Cardiac muscle cell (in vitro differentiated cells and primary cell): ENCODE results near the gene MACROD2. TPM values are rescaled to one million over a fixed set of nuclear protein-coding genes. Genes with fewer than 3 reads are reported as not detected.

Source experiments
- DNase-seq, 2 donors: peaks; one replicate each; pipeline versions ENCODE4 v3.0.0 to v3.0.0-alpha.2; 2010 to 2017; ENCODE audit warnings: low read depth in 1 of 2, low spot score in 1 of 2
- H3K27ac ChIP-seq: fragments of 200-600 bp; sonication (generic); 2 replicates; pipeline ENCODE4 v1.5.1; 2016
- H3K27me3 ChIP-seq: fragments of 200-600 bp; sonication (generic); 2 replicates; pipeline ENCODE4 v1.6.0; 2016; ENCODE audit warnings: control low read depth
- H3K36me3 ChIP-seq: fragments of 200-600 bp; sonication (generic); 2 replicates; pipeline ENCODE4 v1.5.1; 2016; ENCODE audit warnings: control low read depth
- H3K4me1 ChIP-seq: fragments of 200-600 bp; sonication (generic); 2 replicates; pipeline ENCODE4 v1.8.1; 2017; ENCODE audit warnings: low read depth, mild to moderate bottlenecking, mixed run types
- H3K4me3 ChIP-seq: fragments of 200-600 bp; sonication (generic); 2 replicates; pipeline ENCODE4 v1.5.1; 2016; ENCODE audit warnings: mild to moderate bottlenecking
- H3K9me3 ChIP-seq: fragments of 200-600 bp; sonication (generic); 2 replicates; pipeline ENCODE4 v1.5.1; 2017; ENCODE audit warnings: low read depth, mild to moderate bottlenecking, control low read depth
- polyA plus RNA-seq: library from polyadenylated mRNA; unstranded; fragments of >200 nt; fragmentation: Nextera tagmentation; extraction: Ambion mirVana; gene quantifications from 2 replicates; pipeline ENCODE4 v1.2.1, GENCODE V29; 2016
- total RNA-seq: library from RNA; depleted of rRNA; stranded (reverse); fragments of >200 nt; gene quantifications from 2 replicates; pipeline ENCODE4 v1.2.3, GENCODE V29; 2016
- TF ChIP-seq, protein P1 (sequence below): IDR thresholded peaks from 2 replicates; pipeline ENCODE4 v1.5.1; 2012; ENCODE audit warnings: low read depth, mild to moderate bottlenecking, low read length

Gene MACROD2
- total and polyA plus RNA-seq, 2 experiments from 2014 or later, result 9.3 to 14.4 TPM

DNA sequence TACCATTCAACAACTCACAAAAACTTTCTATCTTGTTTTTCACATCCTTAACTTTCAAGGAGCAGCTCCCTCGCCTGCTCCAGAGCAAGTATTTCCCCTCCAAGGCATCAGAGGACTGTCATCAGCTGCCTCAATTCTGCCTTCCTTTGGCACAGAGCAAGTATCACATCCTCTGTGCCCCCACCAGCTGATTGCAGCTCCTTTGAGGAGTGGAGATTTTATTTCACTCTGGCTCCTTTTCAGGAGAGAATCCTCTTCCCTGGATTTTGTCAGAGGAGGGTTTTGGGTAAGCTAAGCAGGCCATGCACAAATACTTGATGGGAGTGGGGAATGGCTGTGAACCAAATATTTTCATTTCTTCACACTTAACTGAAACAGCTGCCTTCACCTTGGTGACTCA, 952.6 kb downstream of the MACROD2 start:
- no peaks in the 10 kb centered on the region for H3K9me3 ChIP-seq
- DNase-seq, result no peak
- H3K4me1 ChIP-seq, result peaks cover 4% of the 10 kb centered on the region
- H3K36me3 ChIP-seq, result no peaks in the 10 kb centered on the region
- H3K27ac ChIP-seq, result no peak overlapping the region
- no peak overlapping the region for H3K4me3 ChIP-seq
- TF ChIP-seq, protein P1, sequence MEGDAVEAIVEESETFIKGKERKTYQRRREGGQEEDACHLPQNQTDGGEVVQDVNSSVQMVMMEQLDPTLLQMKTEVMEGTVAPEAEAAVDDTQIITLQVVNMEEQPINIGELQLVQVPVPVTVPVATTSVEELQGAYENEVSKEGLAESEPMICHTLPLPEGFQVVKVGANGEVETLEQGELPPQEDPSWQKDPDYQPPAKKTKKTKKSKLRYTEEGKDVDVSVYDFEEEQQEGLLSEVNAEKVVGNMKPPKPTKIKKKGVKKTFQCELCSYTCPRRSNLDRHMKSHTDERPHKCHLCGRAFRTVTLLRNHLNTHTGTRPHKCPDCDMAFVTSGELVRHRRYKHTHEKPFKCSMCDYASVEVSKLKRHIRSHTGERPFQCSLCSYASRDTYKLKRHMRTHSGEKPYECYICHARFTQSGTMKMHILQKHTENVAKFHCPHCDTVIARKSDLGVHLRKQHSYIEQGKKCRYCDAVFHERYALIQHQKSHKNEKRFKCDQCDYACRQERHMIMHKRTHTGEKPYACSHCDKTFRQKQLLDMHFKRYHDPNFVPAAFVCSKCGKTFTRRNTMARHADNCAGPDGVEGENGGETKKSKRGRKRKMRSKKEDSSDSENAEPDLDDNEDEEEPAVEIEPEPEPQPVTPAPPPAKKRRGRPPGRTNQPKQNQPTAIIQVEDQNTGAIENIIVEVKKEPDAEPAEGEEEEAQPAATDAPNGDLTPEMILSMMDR, result no peak
- no peaks in the 10 kb centered on the region for H3K27me3 ChIP-seq

DNA sequence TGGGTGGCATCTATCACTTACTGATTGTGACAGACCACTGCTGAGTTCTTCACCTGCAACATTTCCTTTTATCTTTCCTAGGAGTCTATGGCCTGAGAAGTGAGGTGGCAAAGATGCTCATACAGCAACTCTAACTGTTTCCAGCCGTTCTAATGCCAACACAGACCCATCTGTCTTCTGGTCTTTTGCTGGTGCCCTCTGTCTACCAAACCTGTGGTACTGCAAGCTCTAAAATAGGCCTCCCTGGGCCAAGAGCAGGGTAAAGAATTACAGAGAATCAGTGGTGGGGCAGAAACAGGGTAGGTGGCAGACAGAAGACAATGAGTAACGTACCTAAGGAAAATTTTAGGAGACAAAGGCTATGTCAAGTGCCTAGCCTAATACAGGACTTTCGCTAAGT, 953.1 kb downstream of the MACROD2 start:
- Histone ChIP-seq H3K4me1 (no peaks in the 10 kb centered on the region), H3K36me3 (no peaks in the 10 kb centered on the region), H3K4me3 (no peak overlapping the region), H3K9me3 (no peaks in the 10 kb centered on the region), H3K27me3 (no peaks in the 10 kb centered on the region), H3K27ac (no peak overlapping the region)
- DNase-seq, result peak in 1 of 2 donors; percentile 14
- TF ChIP-seq, protein P1, result no peak

DNA sequence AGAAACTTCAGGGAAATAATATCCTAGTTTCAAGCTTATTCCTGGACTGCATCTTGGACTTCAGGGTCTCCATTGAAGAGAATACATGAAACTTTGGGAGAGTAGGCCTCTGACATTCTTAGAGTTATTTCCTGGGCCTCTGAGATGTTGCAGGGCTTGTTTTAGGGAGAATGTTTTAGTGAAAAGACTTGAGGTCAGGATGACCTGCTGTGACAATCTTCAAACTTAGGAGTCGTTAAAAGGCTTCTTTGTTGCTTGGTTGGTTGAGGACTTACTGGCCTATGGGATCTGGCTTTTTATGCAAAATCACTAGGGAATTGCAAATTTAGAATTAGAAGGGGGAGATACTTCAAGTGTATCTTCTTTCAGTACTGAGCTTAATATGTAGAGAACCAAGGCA, 955.3 kb downstream of the MACROD2 start:
- H3K27me3 ChIP-seq, result no peaks in the 10 kb centered on the region
- no peak overlapping the region for H3K4me3 ChIP-seq
- no peak for DNase-seq
- TF ChIP-seq, protein P1, result no peak
- no peaks in the 10 kb centered on the region for H3K4me1 ChIP-seq
- H3K9me3 ChIP-seq, result no peaks in the 10 kb centered on the region
- no peak overlapping the region for H3K27ac ChIP-seq
- no peaks in the 10 kb centered on the region for H3K36me3 ChIP-seq

DNA sequence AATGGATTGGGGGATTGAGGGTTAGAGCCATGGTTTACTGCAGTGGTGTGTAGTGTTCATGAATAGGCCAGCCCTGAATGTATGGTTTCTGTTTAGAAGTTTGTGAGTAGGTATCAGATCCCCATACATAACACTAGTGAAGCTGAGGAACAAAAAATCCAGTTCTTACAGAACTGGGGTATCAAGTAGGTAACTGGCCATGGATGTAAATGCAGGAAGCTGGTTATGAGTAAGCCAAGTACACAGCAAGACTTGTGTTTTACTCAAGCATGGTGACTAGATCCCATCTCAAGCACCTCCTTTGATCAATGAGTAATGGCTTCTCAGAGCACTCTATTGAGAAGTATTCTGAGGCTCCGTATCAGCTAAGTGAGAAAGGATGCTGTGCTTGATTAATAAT, 955.8 kb downstream of the MACROD2 start:
- TF ChIP-seq, protein P1, result no peak
- no peaks in the 10 kb centered on the region for H3K27me3 ChIP-seq
- no peak for DNase-seq

DNA sequence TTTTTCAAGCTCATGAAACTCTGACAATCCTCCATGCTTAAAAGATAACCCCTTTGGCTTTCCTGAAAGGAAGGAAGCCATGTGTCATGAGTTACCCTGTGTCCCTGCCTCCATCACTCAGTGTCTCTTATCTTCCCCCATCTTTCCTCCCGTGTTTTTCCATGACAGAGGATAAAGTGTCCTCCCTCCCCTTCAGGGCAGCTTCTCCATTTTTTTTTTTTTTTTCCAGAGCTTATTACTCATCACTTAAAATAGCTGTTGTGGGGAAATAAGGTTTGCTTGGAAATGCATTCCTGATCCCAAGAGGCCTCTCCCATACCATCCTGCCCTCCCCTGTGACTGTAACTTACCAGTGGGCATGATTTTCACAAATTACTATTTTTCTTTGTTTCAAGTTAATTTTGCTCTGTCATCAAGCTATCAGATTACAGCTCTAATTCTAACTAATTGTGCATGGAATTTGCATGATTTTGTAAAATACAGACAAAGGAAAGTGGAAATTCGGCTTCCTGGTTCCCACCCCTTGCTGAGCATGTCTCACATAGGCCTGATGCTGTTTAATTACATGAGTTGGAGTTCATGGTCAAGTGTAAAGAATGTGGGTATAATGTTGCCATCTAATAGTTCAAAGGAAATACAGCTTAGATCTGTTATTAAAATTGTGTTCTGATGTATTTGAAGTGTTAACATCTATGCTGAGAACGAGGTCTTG, 956.5 kb downstream of the MACROD2 start:
- H3K4me3 ChIP-seq, result no peak overlapping the region
- H3K9me3 ChIP-seq, result no peaks in the 10 kb centered on the region
- H3K27me3 ChIP-seq, result no peaks in the 10 kb centered on the region
- no peaks in the 10 kb centered on the region for H3K36me3 ChIP-seq
- DNase-seq, result peak in 1 of 2 donors; percentile 21
- no peak overlapping the region for H3K27ac ChIP-seq
- no peaks in the 10 kb centered on the region for H3K4me1 ChIP-seq
- TF ChIP-seq, protein P1, result no peak

More for the DNA sequence above, 955.8 kb downstream of the MACROD2 start:
- no peak overlapping the region for H3K27ac ChIP-seq
- no peak overlapping the region for H3K4me3 ChIP-seq
- no peaks in the 10 kb centered on the region for H3K36me3 ChIP-seq
- no peaks in the 10 kb centered on the region for H3K4me1 ChIP-seq
- H3K9me3 ChIP-seq, result no peaks in the 10 kb centered on the region
